ENCODE data around the gene NFYB.
A peak's percentile ranks its signal among the peaks of the same experiment; 100 is the strongest.
"Not testable (repeated sequence)": the region's sequence is repeated elsewhere in the genome, so short reads cannot be mapped to it uniquely, and the experiment has no call there.

The NFYB gene

DNA sequence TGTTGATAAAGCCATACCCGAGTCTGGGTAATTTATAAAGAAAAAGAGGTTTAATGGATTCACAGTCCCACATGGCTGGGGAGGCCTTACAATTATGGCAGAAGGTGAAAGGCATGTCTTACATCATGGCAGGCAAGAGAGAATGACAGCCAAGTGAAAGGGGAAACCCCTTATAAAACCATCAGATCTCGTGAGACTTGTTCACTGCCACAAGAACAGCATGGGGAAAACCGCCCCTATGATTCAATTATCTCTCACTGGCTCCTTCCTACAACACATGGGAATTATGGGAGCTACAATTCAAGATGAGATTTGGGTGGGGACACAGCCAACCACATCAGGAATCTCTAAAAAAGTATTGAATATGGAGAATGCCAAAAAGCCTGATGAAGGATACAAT lies 25.0 kb upstream of the NFYB start:
- not testable (repeated sequence) for DNase-seq (ENCODE audit: extremely low read depth in 1 of 2, low read depth in 1 of 2)

GRCh38 chr12:104155711-104156555 lies 17.9 kb upstream of the NFYB start:
- no peak for DNase-seq (ENCODE audit: extremely low read depth in 1 of 2, low read depth in 1 of 2)

- DNase-seq (ENCODE audit: extremely low read depth in 1 of 2, low read depth in 1 of 2), result no peak
Measured at GRCh38 chr12:104154806-104155205, 16.8 kb upstream of the NFYB start.

DNA sequence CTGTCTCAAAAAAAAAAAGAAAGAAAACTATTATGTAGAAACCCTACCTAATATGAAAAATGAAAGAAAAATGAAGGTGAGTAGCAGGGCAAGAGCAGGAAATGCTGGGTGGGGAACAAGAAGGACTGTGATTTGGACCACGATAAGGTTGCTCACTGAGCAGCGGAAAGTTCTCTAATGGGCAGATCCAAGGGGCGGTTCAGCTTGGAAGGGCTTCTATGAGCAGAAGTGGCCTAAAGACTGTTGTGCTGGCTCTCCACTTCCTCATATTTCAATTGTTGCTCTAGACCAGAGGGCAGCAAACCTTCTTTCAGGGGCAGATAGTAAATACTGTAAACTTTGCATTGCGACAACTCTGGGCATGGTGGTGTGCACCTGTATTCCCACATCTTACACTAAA lies 16.3 kb upstream of the NFYB start:
- DNase-seq (ENCODE audit: extremely low read depth in 1 of 2, low read depth in 1 of 2), result no peak

DNA sequence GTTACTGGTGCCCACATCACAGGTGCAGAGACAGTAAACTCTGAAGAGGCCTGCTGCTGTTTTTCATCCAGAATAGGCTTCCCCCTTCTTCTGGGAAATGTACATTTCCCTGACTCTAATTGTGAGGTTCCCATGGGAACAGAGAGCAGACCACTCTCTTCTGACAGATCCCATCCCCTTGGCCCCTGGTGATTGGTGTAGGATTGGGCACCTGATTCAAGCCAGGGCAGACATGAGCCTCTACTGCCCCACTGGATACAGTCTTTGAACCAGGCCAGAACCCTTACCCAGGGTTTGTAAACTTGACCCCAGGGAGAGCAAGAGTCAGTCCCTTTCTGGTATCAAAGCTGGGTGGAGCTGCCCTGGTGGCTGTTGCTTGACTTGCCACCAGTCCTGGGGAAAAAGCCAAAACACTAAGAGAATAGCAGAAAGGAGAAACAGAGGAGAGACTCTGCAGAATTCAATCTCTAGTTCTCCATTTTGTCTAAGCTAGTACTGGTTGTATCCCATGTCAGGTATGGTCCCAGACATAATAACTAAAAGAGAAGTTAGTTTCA lies 14.8 kb upstream of the NFYB start:
- DNase-seq (ENCODE audit: extremely low read depth in 1 of 2, low read depth in 1 of 2), result no peak

GRCh38 chr12:104150416-104150815 lies 12.4 kb upstream of the NFYB start:
- no peak for DNase-seq (ENCODE audit: extremely low read depth in 1 of 2, low read depth in 1 of 2)

DNA sequence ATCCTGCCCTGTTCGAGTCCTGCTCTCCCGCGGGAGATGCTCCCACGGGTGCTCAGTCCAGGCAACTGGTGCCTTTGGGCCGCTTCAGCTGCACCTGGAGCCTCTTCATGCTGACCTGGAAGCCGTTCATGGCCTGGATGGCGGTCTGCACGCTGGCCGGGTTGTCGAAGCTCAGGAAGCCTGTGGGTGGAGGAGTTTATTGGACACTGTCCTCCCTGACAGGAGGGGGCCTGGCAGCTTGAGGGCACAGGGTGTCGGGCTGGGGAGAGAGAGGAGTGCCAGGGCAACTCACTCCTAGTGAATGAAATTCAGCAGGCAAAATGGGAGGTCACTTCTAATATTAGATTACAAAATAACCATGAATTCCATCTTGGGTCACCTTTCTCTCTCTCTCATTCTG lies 9.3 kb upstream of the NFYB start:
- no peak for DNase-seq (ENCODE audit: extremely low read depth in 1 of 2, low read depth in 1 of 2)

- DNase-seq (ENCODE audit: extremely low read depth in 1 of 2, low read depth in 1 of 2), result no peak
Measured at GRCh38 chr12:104143918-104144317, 5.9 kb upstream of the NFYB start.

DNA sequence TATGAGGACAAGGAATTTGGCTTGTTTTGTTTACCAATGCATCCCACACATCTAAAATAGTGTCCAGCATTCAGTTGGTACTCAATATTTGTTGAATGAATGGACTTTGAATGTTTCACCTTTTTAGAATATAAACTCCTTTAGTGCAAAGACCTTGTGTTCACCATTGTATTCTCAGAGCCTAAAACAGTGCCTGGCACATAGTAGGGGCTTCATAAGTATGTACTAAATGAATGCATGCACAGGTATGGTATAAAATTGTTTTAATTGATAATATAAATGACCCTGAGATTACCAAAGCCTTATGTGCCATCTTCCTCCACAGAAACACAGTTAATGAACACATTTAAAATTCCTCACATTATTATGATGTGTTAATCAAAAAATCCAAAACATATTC lies 5.0 kb upstream of the NFYB start:
- no peak for DNase-seq (ENCODE audit: extremely low read depth in 1 of 2, low read depth in 1 of 2)

GRCh38 chr12:104142543-104142942 lies 4.5 kb upstream of the NFYB start:
- no peak for DNase-seq (ENCODE audit: extremely low read depth in 1 of 2, low read depth in 1 of 2)

GRCh38 chr12:104138797-104139152 lies 765 bp upstream of the NFYB start:
- DNase-seq (ENCODE audit: extremely low read depth in 1 of 2, low read depth in 1 of 2), result no peak

DNA sequence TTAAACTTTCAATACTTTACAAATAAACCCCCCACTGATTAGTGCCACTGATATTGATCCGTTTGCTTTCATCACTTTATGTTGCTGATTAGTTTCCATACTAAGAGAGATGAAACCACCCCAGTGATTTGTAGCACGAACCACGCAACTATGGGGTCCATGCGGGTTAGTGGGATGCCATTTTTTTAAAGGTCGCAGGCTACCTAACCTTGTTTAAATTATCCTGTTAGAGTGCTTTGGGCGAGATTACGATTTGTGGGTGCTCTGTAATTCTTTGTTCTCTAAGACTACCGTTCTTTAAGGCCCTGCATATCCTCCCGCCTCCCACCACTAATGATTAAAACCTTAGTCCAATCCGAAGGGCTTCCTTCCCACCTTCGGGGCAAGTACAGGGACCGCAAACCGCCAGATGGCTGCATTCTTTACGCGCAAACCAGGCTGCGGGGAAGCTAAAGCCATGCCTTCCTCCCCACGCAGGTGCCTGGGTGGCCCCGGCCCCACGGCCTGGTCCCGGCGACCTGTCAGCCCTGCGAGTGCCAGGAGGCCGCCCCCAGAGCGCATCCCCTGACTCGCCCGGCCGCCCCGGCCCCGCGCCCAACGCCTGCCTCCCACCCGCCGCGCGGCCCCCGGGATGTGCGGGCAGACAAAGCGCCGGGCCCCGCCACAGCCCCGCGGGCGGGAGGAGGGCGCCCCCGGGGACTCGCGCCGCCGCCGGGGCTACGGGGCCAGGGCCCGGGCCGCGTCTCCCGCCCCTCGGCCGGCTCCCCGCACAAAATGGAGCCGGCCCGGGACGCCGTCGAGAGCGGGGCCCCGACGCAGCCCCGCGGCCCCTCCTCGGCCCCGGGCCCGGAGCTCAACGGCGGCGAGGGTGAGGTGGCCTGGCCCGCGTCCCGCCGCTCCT lies 759 bp downstream of the NFYB start:
- DNase-seq (ENCODE audit: extremely low read depth in 1 of 2, low read depth in 1 of 2), result peak; percentile 22 to 27

DNA sequence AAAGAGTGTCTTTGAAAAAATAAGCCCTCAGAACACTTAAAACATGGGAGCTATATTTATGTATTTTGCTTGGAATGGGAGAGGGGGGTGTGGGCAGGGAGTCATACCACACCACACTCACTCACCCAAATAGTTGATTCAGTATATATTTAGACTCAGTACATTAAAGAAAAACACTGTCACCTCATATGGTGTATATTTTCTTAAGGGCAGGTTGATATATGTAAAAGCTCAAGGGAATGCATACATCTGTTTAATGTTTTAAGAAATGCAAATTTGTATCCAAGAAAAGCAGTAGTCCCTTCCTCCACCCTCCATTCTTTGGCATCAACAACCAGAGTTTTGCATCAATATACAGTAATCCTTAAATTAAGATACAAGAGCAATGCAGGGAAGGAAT lies 1.4 kb downstream of the NFYB start:
- DNase-seq (ENCODE audit: extremely low read depth in 1 of 2, low read depth in 1 of 2), result no peak

DNA sequence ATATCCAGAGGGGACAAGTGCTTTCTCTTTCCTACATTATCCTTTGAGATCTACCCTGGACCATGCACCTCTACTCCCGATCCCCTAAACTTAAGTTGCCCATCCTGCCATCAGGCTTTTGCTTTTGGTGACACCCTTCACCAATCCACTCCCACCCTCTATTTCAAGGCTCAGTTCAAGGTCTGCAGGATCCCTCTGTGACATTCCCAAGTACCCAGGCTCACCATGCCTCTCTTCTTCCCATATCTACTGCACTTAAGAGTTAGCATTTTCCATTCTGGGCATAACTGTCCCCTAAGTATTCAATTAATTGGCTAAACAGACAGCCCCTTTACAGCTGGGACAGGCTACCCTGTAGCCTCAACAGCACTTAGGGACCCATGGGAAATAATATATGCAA lies 3.1 kb downstream of the NFYB start:
- DNase-seq (ENCODE audit: extremely low read depth in 1 of 2, low read depth in 1 of 2), result no peak

- DNase-seq (ENCODE audit: extremely low read depth in 1 of 2, low read depth in 1 of 2), result no peak
Measured at GRCh38 chr12:104133866-104134265, 4.1 kb downstream of the NFYB start.

- DNase-seq (ENCODE audit: extremely low read depth in 1 of 2, low read depth in 1 of 2), result no peak
Measured at GRCh38 chr12:104133321-104133720, 4.7 kb downstream of the NFYB start.

DNA sequence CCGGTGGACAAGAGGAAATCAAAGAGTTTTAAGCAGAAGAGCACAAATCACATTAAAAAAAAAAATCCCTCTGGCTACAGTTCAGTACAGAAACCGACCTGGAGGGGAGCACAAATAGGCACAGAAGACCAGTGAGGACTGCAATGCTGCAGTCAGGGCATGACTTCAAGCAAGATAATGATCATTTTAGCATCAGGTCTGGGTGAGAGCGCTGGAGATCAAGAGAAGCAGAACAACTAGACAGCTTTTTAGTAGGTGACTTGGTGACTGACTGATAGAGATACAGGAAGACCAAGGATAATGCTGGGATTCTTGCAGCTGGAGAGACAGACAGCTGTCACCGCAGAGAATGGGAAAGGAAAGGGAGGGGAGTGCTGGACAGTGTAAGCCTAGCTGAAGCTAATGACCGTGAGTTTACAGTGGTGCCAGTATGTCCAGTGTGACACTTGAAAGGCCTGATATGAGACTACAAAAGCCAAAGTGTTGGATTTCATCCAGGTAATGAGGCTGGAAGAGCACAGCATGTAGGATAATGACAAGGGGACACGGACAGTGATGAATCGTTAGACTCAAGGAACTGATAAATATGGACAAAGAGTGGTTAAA lies 5.6 kb downstream of the NFYB start:
- DNase-seq (ENCODE audit: extremely low read depth in 1 of 2, low read depth in 1 of 2), result no peak

- DNase-seq (ENCODE audit: extremely low read depth in 1 of 2, low read depth in 1 of 2), result no peak
Measured at GRCh38 chr12:104131609-104132008, 6.4 kb downstream of the NFYB start.

- DNase-seq (ENCODE audit: extremely low read depth in 1 of 2, low read depth in 1 of 2), result no peak
Measured at GRCh38 chr12:104130760-104131159, 7.2 kb downstream of the NFYB start.

DNA sequence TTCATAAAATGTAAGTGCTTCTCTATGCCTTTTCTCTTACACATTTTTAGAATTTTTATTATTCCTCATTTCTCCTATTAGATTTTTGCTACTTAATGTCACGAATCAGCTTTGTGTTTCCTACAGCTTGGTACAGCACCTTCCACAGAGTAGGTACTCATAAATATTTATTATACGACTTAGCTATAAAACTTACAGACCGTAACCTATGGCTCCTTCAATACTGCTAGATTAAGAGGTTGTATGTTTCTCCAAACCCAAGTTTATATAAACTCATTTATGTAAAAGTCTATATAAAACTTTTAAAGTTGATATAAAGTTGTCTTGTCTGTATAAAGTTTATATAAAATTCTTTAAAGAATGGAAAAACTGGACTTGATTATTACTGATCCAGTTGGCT lies 11.5 kb downstream of the NFYB start:
- no peak for DNase-seq (ENCODE audit: extremely low read depth in 1 of 2, low read depth in 1 of 2)

- DNase-seq (ENCODE audit: extremely low read depth in 1 of 2, low read depth in 1 of 2), result no peak
Measured at GRCh38 chr12:104122298-104122697, 15.7 kb downstream of the NFYB start.
